Activated T-helper 17 cell treated with anti-CD3 and anti-CD28 coated beads, Interleukin-2, amount 50 U/mL, for 72 hours (primary cell): ENCODE results near the gene FRMD5. TPM values are rescaled to one million over a fixed set of nuclear protein-coding genes. Genes with fewer than 3 reads are reported as not detected.
"Not testable (repeated sequence)": the region's sequence is repeated elsewhere in the genome, so short reads cannot be mapped to it uniquely, and the experiment has no call there.

Experiments used
- ATAC-seq: fragments of 150-1000 bp; cut with Tn5 transposase; replicated peaks from 2 replicates; pipeline ENCODE4 v1.10.0; 2021; ENCODE audit warnings: mild to moderate bottlenecking, moderate library complexity
- H3K27ac Mint-ChIP-seq: one replicate; pipeline ENCODE4 v1.8.0; 2022; ENCODE audit warnings: mixed read lengths
- H3K27me3 Mint-ChIP-seq: one replicate; pipeline ENCODE4 v1.8.0; 2022; ENCODE audit warnings: mixed read lengths
- H3K36me3 Mint-ChIP-seq: one replicate; pipeline ENCODE4 v1.8.0; 2022; ENCODE audit warnings: low read depth, mild to moderate bottlenecking, mixed read lengths
- H3K4me1 Mint-ChIP-seq: one replicate; pipeline ENCODE4 v1.8.0; 2022; ENCODE audit warnings: mixed read lengths
- H3K4me3 Mint-ChIP-seq: one replicate; pipeline ENCODE4 v1.8.0; 2022; ENCODE audit warnings: mild to moderate bottlenecking, mixed read lengths
- H3K9me3 Mint-ChIP-seq: one replicate; pipeline ENCODE4 v1.8.0; 2022; ENCODE audit warnings: mixed read lengths
- total RNA-seq, 2 donors: library from RNA; stranded (reverse); gene quantifications; one replicate each; pipeline ENCODE4 v1.2.3, GENCODE V29; 2022

FRMD5 gene
- total RNA-seq, 2 donors from 2014 or later = 0.26 to 0.66 TPM

- H3K9me3 Mint-ChIP-seq = no peaks in the 10 kb centered on the region
- H3K4me1 Mint-ChIP-seq = no peaks in the 10 kb centered on the region
- H3K27me3 Mint-ChIP-seq = peaks cover 9% of the 10 kb centered on the region
- H3K27ac Mint-ChIP-seq = no peak overlapping the region
- no peaks in the 10 kb centered on the region for H3K36me3 Mint-ChIP-seq
- no peak overlapping the region for H3K4me3 Mint-ChIP-seq
- ATAC-seq = no peak
Measured at GRCh38 chr15:44015545-44016305, 179.3 kb downstream of the FRMD5 start.

DNA sequence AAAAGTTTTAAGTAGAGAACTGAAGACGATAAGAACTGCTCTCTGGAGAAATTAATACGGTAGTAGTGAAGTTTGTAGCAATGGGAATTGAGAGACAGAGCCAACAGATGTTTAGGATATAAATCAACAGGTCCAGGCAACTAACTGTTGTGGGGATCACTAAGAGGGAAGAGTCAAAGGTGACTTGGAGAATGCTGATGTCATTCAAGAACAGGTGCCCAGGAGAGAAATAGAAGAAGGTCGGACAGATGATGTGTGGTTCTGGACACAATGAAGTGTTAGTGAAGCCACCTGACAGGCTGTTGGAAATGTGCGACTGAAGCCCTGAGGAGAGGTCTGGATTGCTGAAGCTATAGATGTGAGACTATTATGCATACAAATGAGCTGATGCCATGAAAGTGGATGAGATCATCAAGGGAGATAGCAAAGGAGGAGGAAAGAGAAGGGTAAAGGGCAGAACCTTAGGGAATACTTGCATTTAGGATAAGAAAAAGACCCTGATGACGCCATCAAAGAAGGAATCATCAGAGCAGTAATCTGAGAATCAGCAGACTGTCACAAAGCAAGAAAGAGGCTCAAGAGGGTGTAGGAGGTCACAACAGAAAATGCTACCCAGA, 183.7 kb downstream of the FRMD5 start:
- Mint-ChIP-seq H3K4me3 (no peak overlapping the region), H3K27me3 (peaks cover 16% of the 10 kb centered on the region), H3K9me3 (no peaks in the 10 kb centered on the region), H3K36me3 (no peaks in the 10 kb centered on the region), H3K4me1 (no peaks in the 10 kb centered on the region), H3K27ac (no peak overlapping the region)
- no peak for ATAC-seq

DNA sequence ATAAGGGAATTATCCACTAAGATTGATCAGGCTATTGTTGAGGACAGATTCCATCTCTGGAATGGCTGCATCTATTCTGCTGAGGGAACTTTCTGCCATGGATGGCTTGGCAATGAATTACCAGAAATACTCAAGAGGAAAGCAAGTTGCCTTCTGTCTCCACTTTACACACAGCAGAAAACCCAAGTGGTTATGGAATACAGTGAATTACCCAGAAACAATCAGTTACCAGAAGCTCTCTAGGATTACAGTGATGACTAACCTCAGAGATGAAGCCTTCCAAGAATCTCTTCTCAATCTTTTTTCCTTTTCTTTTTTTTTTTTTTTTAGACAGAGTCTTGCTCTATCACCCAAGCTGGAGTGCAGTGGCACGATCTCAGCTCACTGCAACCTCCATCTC, 185.0 kb downstream of the FRMD5 start:
- H3K27me3 Mint-ChIP-seq = peaks cover 16% of the 10 kb centered on the region
- H3K36me3 Mint-ChIP-seq = no peaks in the 10 kb centered on the region
- no peak overlapping the region for H3K27ac Mint-ChIP-seq
- H3K4me3 Mint-ChIP-seq = no peak overlapping the region
- ATAC-seq = no peak
- H3K4me1 Mint-ChIP-seq = no peaks in the 10 kb centered on the region
- H3K9me3 Mint-ChIP-seq = no peaks in the 10 kb centered on the region

DNA sequence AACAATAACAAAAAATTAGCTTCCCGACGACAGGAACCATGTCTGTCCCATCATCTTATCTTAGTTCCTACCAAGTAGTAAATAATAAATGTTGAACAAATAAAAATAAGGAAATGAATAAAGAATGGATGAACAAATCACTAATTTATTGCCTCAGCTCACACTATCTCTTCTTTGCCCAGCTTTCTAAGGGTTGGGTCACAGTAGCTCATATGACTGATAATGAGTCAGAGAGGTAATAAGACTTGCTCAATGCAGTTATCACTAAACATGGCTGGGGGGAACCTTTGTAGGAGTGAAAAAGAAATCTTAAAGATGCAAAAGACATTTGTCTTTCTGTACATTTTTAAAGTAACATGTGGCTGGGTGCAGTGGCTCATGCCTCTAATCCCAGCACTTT, 186.0 kb downstream of the FRMD5 start:
- Mint-ChIP-seq H3K4me1 (no peaks in the 10 kb centered on the region), H3K9me3 (no peaks in the 10 kb centered on the region), H3K27ac (no peak overlapping the region), H3K27me3 (peaks cover 16% of the 10 kb centered on the region), H3K36me3 (no peaks in the 10 kb centered on the region), H3K4me3 (no peak overlapping the region)
- ATAC-seq = no peak

DNA sequence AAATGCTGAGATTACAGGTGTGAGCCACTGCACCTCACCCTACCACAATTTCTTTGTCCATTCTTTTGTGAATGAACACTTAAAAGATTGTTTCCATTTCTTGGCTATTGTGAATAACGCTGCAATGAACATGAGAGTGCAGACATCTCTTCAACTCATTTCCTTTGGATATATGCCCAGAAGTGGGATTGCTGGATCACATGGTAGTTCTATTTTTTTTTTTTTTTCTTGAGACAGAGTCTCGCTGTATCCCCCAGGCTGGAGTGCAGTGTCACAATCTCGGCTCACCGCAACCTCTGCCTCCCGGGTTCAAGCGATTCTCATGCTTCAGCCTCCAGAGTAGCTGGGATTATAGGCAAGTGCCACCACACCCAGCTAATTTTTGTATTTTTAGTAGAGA, 194.8 kb downstream of the FRMD5 start:
- not testable (repeated sequence) for H3K4me1 Mint-ChIP-seq, H3K36me3 Mint-ChIP-seq, H3K27ac Mint-ChIP-seq, H3K27me3 Mint-ChIP-seq, H3K4me3 Mint-ChIP-seq, H3K9me3 Mint-ChIP-seq, ATAC-seq

DNA sequence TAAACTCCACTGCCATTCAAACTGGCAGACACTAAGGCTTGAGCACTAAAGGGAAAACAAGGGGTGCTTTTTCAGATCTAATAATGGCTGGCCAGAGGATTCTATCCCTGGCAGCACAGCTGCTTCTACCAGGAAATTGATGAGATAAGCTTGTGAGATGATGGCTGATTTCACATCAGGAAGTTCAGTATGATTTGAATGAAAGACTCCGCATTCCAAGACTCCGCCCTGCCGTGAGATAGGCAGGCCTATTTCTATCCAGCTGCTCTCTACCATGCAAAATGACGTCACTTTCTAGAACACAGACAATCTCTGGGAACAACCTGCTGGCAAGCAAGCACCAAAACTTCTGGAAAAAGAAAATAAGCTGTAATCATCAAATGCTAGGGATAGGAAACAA, 196.5 kb downstream of the FRMD5 start:
- Mint-ChIP-seq H3K9me3 (no peaks in the 10 kb centered on the region), H3K4me1 (no peaks in the 10 kb centered on the region), H3K27me3 (peaks cover 5% of the 10 kb centered on the region), H3K27ac (no peak overlapping the region), H3K36me3 (no peaks in the 10 kb centered on the region), H3K4me3 (no peak overlapping the region)
- no peak for ATAC-seq

DNA sequence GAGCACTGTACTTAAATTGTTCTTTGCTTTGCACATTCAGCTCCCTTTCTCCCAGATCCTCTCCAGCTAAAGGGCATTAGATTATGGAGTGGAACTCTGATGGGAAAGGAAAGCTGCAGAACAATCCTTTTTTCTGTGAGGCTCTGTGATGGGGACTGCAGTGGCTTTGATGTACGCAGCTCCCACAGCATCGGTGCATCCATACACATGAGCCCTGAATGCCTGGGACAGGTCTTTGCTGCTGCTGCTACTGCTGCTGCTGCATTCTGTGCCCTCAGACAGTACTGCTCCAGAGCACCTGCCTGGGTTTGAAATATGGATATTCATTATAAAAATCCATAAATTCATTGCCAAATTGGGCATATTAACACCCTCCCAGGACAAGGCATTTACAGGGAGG, 203.9 kb downstream of the FRMD5 start:
- Mint-ChIP-seq H3K9me3 (no peaks in the 10 kb centered on the region), H3K27ac (no peak overlapping the region), H3K27me3 (peaks cover 3% of the 10 kb centered on the region), H3K36me3 (no peaks in the 10 kb centered on the region), H3K4me3 (no peak overlapping the region), H3K4me1 (no peaks in the 10 kb centered on the region)
- no peak for ATAC-seq

DNA sequence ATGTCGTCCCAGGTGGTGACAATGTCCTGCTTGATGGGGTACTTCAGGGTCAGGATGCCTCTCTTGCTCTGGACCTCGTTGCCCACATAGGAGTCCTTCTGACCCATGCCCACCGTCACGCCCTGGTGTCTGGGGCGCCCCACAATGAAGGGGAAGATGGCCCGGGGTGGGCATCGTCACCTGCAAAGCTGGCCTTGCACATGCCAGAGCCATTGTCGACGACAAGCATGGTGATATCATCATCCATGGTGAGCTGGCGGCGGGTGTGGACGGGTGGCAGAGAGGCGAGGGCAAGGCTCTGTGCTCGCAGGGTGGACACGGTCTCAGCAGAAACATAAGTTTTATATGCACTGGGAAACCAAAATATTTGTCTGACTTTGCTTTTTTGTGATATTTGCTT, 205.1 kb downstream of the FRMD5 start:
- no peak for ATAC-seq
- Mint-ChIP-seq H3K27me3 (peaks cover 3% of the 10 kb centered on the region), H3K9me3 (no peaks in the 10 kb centered on the region), H3K36me3 (no peaks in the 10 kb centered on the region), H3K4me1 (no peaks in the 10 kb centered on the region), H3K27ac (no peak overlapping the region), H3K4me3 (no peak overlapping the region)

GRCh38 chr15:43988900-43989299, 206.2 kb downstream of the FRMD5 start:
- no peaks in the 10 kb centered on the region for H3K36me3 Mint-ChIP-seq
- no peak overlapping the region for H3K27ac Mint-ChIP-seq
- H3K27me3 Mint-ChIP-seq = peaks cover 3% of the 10 kb centered on the region
- no peaks in the 10 kb centered on the region for H3K9me3 Mint-ChIP-seq
- ATAC-seq = no peak
- no peak overlapping the region for H3K4me3 Mint-ChIP-seq
- H3K4me1 Mint-ChIP-seq = no peaks in the 10 kb centered on the region

GRCh38 chr15:43987924-43988323, 207.1 kb downstream of the FRMD5 start:
- H3K27ac Mint-ChIP-seq = no peak overlapping the region
- H3K9me3 Mint-ChIP-seq = no peaks in the 10 kb centered on the region
- ATAC-seq = no peak
- no peaks in the 10 kb centered on the region for H3K4me1 Mint-ChIP-seq
- no peak overlapping the region for H3K4me3 Mint-ChIP-seq
- no peaks in the 10 kb centered on the region for H3K36me3 Mint-ChIP-seq
- peaks cover 8% of the 10 kb centered on the region for H3K27me3 Mint-ChIP-seq

DNA sequence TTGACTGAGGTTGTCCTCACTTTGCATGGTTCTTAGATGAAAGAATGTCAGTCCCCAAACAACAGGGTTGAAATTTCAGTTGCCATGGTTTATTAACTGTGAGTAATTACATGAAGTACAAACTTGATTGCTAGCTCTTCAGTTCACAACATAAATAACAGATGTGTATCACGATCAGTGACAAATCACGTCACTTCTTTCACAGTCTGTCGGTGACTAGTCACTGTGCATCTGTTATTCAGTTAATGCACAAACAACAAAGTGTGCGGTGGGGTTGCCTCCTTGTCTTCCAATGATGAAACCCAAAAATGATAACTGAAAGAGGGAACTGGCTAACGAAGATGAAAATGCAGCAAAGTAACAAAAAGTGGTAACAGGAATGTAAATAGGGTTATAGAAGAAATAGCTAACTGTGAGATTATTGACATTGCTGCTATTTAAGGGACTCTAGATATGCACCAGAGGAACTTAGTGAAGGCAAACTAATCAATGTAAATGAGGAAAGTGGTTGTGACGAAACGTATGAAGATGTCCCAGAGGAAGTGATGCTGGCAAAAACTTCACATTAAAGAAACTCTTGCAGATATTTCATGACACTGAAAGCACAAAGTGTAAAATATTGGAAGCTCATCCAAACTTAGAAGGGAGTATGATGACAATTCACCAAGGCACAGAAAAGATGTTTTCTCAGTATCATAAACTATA, 208.9 kb downstream of the FRMD5 start:
- no peaks in the 10 kb centered on the region for H3K4me1 Mint-ChIP-seq
- H3K27ac Mint-ChIP-seq = no peak overlapping the region
- no peaks in the 10 kb centered on the region for H3K9me3 Mint-ChIP-seq
- no peak for ATAC-seq
- H3K36me3 Mint-ChIP-seq = no peaks in the 10 kb centered on the region
- peaks cover 19% of the 10 kb centered on the region for H3K27me3 Mint-ChIP-seq
- no peak overlapping the region for H3K4me3 Mint-ChIP-seq

- peaks cover 13% of the 10 kb centered on the region for H3K4me1 Mint-ChIP-seq
- ATAC-seq = no peak
- H3K27ac Mint-ChIP-seq = no peak overlapping the region
- H3K36me3 Mint-ChIP-seq = no peaks in the 10 kb centered on the region
- no peak overlapping the region for H3K4me3 Mint-ChIP-seq
- H3K9me3 Mint-ChIP-seq = peaks cover 3% of the 10 kb centered on the region
- H3K27me3 Mint-ChIP-seq = peaks cover 19% of the 10 kb centered on the region
Measured at GRCh38 chr15:43981576-43981975, 213.5 kb downstream of the FRMD5 start.

DNA sequence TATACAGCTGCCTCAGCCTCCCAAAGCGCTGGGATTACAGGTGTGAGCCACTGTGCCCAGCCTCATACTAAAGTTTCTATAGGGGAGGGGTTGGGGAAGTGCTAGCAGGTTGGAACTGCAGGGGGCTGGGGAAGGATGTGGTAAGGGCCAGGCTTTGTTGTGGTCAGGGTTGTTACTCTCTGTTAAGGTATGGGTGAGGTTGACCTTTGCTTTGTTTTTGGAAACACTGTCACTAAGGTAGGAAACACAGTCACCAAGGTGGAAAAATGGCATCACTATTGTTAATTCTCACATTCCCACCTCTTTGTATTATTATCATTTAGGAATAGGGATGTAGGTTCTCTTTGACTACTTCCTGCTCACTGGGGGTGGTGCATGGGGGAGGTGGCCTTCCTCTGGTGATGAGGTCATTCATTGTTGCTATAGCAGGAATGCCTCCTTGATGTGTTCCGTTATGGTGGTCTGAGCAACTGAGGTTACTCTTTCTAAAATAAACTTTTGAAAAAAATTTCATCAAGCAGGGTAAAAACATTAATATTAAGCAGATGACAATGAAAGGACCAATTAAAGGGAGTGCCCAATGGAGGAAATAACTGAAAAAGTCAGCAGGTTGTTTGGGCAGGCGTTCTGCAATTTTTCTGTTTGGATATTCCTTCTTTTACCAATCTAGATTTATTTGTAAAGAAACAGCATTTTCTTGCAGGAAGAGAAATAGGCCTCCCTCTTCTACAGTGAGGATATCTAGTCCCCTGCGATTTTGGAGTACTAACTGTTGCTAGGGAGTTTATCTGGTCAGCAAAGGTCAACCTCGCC, 217.8 kb downstream of the FRMD5 start:
- H3K9me3 Mint-ChIP-seq = peaks cover 3% of the 10 kb centered on the region
- H3K4me1 Mint-ChIP-seq = peaks cover 25% of the 10 kb centered on the region
- H3K36me3 Mint-ChIP-seq = no peaks in the 10 kb centered on the region
- H3K27ac Mint-ChIP-seq = peak overlapping the region; percentile 83
- H3K27me3 Mint-ChIP-seq = peaks cover 17% of the 10 kb centered on the region
- peak overlapping the region; percentile 26 for H3K4me3 Mint-ChIP-seq
- peak; percentile 95 for ATAC-seq

GRCh38 chr15:43975770-43976169, 219.3 kb downstream of the FRMD5 start:
- Mint-ChIP-seq H3K27ac (peak overlapping the region; percentile 20), H3K27me3 (peaks cover 7% of the 10 kb centered on the region), H3K4me1 (peaks cover 25% of the 10 kb centered on the region), H3K9me3 (peaks cover 3% of the 10 kb centered on the region), H3K36me3 (no peaks in the 10 kb centered on the region), H3K4me3 (no peak overlapping the region)
- ATAC-seq = no peak
